ENCODE results near the gene CCDC89.

The CCDC89 gene

DNA sequence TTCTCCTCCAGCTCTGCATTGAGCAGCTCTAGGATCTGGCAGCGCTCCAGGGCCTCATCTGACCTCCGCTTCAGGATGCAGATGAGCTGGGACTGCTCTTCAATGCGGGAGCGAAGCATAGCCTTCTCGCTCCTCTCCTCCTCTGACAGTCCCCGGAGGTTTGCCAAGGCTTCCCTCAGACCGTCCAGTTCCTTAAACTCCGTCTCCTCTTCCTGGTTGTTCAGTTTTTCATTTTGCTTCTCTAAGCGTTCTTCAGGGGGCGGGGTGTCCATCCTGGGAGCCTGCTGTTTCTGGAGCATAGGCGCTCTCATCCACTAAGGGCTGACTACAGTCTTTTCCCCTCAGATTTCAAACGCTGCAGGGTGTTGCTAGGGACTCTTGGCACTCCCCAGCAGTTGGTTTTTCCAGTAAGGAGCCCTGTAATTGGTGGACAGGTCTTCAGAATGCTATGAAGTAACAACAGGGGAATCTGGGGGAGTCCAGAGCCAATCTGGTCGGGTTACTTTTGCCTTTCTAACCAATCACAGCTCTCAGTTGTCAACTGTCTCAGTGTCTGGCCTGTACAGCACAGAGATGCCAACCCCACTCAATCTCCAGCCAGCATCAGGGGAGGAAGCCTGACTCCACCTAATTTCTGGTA lies at the start of gene CCDC89:
CCDC89 (minus strand) TSS at position 376 of the 640 bp plus-strand sequence; CDS start at position 311, 65 bp downstream.
- DNase-seq = peak; percentile 83

DNA sequence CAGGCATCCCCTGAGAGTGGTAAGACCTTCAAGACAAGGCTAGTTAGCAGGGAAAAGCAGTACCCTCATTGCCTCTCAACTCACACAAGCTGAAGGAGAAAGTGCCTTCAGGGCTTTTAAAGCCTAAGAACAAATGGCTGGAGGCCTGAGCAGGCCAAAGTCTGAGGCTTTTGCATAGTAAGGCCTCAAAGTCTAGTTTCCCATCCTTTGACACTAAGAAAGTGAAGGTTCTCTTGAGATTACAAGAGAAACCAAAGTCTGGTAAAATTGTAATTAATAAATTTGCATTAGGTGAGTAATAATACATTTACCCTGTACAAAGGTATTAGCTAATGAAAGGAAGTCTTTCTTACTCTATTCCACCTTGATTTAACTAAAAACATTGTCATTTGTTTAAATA lies 47.0 kb upstream of the CCDC89 start:
- no peak for DNase-seq

DNA sequence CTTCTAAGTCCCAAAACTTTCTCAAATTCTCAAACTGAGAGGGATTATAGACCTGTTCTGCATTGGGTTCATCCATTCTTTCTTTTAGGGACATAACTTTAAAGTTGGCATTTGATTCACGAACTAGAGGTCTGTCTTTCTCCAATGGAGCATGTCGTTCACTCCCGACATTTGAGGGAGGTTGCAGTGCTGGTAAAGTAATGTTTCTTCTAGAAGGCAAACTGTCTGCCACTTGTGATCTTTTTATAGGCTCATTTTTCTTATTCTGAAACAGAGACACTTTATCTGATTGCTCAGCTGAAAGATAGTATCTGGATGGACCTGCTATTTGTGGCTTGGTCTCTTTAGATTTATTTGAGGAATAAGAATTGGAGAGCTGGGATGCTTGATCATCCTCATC lies 40.4 kb upstream of the CCDC89 start:
- no peak for DNase-seq

DNA sequence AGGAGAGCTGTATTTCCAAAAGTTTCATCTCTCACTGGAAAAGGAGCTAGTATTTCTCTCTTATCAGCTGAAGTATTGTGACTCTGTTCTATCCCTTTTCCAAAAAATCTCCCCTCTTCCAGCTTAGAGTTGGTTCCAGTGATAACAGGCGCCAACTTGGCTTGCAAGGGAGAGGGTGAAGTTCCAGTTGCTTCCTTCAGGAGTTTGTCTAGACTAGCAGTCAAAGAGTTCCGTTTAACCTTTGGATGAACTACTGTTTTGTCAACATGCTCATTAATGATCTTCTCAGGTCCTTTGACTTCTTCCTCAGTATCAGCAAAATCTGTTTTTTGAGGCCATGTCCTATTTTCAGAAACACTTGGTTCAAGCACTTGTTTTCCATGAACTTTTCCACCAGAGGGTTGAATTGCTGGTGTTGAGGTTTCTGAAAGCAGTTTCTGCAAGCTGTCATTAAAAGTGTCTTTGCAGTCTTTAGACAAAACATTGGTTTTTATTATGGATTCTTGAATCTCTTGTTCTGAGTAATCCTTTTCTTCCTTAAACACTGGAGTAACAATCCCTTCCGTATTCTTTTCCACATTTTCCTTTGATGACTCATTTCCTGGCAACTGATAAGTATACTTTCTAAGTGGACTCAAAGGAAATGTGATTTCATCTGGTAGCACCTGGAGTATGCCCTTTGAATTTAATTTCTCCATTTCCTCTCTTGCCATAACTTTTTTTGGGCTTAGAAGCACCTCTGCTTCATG lies 39.7 kb upstream of the CCDC89 start:
- DNase-seq = no peak

DNA sequence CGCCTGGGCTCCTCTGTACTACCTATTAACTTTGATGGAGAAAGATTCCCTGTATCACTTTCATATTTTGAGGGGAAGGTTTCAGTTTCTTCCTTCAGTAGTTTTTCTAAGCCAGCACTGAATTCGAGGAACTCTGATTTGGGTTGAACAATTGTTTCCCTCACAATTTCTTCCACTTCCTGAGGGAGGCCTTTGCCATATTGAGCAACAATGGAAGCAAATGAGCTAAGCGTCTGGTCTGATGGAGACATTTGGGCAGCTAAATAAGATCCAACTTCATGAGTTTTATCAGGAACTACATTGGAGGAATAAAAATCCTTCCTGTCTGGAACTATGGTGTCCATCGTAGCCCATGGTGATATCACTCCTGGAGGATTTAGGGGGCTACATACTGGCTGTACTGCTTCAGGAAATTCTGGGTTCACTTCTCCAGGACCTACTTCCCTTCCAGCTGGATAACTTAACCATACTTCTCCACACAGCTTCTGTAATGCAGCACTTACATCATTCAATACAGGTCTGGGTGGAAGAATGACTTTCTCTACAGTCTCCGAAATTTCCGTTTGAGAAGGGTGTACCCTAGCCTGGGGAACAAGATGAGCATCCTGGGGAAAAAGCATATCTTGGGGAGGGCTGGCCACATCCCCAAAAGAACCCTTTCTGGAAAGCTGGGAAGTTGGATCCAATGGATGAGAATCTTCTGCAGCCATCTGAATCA lies 38.9 kb upstream of the CCDC89 start:
- DNase-seq = no peak

DNA sequence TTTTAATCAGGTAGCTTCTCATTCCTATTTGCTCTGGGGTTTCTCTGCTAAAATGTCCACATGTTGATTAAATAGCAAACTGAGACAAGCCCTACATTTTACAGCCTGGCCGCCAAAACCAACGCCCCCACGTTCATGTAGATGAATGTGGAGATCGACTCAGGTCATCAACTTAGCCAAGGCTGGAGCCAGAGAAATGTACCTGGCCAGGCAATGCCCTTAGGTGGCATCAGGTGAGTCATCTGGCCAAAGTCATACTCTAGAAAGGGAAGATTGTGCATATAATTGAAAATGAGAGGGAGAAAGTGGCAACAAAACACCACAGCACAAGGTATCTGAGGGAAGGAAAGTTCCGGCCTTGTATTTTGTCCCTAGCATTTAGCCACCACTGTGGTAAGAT lies 37.1 kb upstream of the CCDC89 start:
- DNase-seq = no peak

DNA sequence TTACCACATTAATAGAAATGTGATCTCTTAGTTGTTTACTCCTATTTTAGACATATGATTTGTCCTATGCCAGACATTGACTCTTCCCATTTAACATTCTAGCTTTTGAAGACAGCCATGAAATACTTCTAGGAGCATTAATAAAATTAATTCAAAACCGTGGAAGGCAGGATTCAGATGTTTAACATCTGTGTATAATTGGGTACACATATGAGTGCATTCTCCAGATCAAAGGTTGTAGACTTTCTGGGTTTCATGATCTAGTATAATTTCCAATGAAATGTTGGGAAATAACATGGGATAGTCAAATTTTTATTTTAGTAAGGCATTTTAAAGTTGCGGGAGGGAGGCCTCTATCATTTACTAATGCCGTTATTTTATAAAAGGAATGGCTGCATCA lies 35.2 kb upstream of the CCDC89 start:
- DNase-seq = no peak

DNA sequence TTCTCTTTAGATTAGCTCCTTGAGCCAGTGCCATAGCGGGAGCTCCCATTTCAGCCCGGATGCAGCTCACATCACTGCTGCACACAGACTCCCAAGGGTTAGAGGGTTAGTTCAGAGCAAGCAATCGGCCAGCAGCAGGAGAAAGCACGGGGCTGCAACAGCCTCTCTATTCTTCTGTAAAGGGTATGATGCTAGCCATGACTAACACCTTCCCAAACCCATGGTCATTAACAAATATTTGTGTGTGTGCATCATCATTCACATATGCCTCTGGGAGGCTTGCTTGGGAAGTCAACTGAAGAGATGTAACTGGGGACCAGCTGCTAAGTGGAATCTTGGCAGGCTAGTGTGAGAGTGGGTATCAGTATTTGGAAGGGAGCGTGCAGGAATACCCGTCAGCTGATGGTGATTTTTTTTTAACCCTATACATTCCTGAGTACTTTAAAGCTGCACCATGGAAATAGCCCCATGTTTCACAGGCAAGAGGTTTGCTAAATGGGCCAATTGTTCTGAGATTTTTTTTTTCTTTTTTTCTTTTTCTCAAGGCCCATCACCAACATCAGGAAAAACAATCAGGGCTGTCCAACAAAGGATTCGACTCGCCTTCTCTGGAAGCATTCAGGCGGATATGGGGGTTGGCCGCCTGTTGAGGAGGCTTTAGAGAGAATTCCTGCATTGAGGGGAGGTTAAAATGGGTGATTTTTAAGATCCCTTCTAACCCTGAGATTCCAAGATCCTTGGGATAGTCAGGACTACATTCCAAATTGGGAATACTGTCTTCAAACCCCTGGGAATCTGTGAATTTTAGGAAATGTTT lies 33.2 kb upstream of the CCDC89 start:
- DNase-seq = no peak

DNA sequence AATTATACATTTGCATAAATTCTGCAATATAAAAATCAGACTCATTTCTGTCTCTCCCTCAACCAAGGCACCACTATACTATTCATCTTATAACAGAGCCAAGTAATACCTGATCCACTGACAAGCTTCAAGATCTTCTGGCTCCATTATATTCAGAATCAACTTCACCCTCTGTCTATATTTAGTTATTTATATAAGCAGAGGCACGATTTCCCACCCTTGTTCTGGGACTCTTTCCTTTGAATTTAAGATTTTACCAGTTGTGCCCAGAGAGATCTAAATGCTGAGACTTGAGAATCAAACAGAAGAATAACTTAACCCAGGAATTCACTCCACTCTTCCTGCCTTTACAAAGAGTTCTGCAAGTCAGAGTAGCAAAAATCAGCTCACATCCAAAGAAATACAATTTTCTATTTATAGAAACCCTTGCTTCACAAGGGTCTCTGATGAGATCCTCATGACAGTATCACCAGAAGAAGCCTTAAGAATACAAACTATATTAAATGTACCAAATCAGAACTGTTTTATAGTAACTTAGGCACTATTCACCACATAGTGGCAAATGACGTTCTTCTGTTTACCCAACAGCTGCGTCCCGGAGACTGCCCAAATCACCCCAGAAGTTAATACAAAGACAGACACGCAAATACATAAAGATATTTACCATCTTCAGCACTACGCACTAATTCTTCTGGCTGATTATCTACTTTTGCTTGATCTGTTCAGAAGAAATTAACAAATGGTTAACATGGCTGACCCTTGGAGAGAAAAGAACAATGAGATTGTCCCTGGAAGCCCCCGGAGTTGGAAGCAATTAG lies 32.3 kb upstream of the CCDC89 start:
- DNase-seq = no peak

DNA sequence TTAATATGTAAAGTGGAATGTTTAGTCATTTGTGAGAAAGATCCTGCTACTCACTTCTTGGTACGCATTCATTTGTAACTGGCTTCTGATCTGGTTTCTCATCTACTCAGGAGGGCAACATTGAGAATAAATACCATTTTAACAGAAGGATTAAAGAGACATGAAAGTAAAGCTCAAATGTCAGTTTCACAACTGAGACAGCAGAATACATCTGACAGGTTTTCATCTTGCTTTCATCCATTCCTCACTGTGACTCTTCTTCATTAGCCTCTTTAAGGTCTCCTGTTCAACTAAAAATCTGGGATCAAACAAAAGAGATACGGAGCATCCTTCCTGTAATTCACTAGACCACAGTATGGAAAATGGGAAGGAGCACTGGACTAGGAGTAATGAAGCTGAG lies 31.4 kb upstream of the CCDC89 start:
- DNase-seq = no peak

DNA sequence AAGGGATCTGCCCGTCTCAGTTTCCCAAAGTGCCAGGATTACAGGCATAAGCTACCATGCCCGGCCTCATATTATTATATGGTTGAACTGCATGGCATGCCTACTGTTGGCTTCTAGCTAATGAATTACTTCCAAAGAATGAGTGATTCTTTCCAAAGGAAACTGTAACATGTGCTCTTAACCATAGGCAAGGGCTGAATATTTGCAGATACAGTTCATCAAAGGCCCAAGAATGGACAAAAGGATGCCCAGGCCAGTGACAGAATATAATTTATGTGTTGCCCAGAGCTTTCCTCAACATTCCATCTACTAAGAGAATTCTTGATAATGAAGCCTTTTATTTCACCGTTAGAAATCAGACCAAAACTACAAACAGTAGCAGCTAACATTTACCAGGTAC lies 27.0 kb upstream of the CCDC89 start:
- DNase-seq = no peak

DNA sequence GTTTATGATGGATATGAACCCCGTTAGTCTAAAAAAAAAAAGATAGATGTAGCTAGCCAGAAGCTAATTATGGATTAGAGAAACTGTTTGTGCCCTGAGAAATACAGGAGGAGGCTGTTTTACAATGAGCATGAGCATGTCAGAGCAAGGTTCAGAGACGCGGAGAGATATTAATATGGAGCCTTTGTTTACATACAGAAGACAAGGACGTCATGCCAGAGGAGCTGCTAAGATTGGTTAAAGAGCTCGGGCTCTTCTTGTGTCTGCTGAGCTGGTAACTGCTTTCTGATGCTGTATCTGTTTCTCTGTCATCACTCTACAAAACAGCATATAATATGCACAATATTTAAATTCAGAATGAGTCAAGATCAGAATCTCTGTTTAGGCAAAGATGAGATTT lies 24.9 kb upstream of the CCDC89 start:
- DNase-seq = no peak

DNA sequence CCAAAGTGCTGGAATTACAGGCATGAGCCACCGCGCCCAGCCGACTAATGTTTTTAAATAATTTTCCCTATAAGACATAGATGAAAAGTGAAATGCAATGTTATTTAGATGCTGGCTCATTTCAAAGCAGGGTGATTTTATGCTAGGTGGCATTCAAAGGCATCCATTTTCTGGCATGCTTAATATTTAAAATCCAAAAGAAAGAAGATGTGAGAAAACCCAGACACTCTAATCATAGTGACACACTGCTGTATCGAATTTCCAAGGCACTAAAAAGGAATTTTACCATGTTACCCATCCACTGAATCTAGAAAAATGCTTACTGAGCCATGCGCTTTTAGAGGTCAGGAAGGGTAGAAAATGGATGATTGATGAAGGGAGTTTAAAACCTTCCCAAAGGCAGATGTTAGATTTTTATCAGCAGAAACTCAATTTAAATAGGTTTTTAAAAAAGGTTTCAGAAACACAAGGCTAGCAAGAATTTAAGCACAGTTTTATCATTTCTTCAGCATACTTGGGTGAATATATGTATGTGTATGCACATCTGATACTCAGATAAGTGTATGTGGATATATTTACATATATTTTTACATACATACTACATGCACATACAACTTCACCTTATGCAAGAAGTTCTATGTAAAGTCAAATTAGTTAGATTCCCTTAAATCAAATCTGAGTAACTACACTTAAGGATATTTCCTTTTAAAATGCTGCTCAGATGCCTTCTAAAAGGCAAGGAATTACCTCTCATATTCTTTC lies 24.1 kb upstream of the CCDC89 start:
- DNase-seq = no peak

DNA sequence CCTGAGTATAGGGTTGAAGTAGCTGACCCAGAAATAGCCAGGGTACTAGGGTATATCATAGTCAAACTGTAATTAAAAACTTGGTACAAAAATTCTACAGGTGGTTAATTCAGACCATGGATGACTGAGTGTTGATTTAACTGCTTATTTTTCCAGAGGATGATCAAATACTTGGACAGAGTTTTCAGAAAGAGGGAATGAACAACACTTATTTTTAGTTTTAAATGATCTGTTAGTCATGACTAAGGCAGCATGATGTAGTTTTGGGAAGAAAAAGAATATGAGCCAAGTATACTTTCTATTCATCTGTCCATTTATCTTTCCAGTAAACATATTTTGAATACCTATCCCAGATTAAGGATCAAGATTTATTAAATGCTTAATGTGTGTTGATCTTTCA lies 19.8 kb upstream of the CCDC89 start:
- no peak for DNase-seq

DNA sequence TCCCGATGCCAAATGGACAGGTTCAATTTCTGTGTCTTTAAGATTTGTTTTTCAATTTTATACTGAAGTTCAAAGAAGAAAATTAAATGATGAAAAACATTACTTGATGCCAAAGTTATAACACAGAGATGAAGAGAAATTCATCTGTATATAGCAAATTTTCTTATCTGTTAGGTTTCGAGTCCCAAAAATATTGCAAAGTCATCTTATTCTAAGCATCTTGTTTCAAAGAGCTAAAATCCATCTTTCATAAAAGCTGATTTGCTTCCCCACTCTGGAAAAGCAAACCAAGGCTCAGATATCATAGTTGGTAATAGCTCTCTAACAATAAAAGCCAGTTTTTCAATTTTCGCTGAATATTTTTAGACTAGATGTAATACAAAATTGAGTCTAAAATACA lies 19.0 kb upstream of the CCDC89 start:
- no peak for DNase-seq

DNA sequence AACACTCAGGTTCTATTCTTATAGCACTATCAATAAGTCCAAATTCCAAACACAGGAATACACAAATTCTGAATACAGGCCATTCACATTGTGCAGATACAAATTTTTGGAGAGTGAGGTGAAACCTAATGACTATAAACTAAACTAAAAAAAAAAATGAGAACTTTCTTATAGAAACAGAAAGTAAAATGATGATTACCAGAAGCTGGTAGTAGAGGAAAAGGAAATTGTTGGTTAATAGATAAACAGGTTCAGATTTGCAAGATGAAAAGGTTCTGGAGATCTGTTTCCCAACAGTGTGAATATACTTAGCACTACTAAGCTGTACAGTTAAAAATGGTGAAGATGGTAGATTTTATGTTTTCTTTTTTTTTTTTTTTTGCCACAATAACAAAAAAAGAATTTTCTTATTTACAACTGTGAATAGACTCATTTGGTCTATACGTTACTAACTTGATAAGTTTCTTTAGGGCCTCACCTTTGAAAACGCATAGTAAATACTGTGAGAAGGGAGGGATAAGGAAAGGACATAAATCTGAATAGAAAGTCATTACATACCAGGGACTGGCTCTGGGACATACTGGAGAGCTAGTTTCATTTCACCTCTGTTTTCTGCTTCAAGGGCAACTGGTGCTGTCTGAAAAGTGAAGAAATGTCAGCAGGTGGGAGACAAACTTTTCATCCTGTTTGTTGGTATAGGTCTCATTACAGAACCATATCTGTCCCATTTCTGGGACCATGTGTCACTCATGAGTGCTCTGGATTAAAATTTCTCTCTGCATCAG lies 14.2 kb upstream of the CCDC89 start:
- no peak for DNase-seq

DNA sequence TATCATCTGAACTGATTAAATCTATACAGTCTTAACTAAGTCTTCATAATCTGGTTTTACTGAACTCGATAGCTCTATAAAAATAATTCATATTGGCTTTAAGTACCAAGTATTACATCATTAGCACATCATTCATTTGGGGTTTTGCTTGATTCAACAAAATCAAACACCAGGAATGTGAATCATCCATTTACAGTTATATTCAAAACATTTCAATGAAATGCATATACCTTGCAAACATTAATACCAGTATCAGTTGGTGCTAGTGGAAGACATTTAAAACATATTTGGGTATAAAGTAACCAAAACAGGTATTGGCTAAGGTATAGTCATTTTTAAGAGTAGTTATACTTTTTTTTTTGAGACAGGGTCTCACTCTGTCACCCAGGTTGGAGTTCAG lies 12.2 kb upstream of the CCDC89 start:
- no peak for DNase-seq

DNA sequence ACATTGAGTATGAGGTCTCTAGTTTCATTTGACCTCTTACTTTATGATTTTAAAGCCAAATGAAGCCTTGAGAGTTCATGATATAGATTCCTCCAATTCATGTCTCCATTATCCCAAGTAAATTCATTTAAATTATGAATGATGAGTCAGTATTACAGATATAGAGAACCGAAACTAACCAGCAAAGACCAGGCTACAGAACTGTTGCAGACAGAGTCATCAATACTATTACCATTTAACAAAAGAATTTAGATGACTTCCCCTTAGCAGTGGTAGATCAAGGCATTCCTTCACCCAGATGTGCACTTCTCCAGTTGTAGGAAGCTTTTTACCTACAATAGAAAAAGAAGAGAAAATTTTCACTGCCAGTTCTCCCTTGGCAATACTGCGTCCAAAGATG lies 11.8 kb upstream of the CCDC89 start:
- DNase-seq = no peak

DNA sequence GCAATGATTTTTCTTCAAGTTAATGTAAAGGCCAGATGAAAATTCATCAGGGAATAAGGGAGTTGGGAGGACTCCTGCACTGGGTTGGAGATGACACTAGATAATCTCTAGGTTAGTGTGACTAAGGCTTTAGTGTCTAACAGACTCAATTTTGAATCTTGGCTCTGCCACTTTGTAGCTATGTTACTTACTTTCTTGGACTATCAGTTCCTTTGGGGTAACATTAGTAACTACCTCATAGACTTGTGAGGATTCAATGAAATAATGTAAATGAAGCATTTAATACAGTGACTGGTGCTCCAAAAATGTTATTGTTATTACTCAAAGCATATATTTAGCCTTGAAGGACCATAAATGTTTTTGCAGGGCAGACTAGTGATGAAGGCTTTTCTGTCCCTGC lies 9.6 kb upstream of the CCDC89 start:
- no peak for DNase-seq

DNA sequence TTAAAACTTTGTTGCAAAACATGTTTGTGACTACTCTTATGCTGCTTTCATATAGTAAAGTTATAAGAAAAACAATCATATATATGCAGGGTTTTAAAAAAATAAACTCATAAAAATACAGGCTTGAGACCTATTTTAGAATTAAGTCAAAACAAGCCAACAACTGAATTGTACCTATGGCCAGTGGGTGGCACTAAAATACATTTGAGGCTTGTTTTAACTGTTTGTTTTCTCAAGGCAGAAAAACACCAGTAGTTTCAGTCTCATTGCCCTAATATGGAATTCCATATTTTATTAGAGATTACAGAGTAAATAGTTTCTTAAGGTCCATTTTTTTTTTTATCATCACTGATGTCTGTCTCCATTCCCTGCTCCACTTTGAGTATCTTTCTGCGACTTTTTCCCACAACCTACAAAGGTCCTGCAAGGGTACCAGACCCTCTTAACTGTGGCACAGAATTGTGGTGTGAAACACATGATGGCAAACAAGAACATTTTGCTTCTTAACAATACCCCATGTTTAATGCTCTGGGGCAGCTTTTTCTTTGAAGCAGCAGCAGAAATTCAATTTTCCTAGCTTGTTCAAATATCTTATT lies 8.5 kb upstream of the CCDC89 start:
- no peak for DNase-seq

All from NCI-H524 treated with DMSO at 0.1 percent for 48 hours (cell line).